HepG2 (cell line): ENCODE data around the gene LEPROT. TPM values are rescaled to one million over a fixed set of nuclear protein-coding genes. Genes with fewer than 3 reads are reported as not detected.

Source experiments
- ATAC-seq: fragments of 200-7000 bp; cut with Tn5 transposase; 3 replicates; pipeline ENCODE4 v1.9.1; 2020; ENCODE audit warnings: mild to moderate bottlenecking, moderate library complexity
- BruUV-seq: library from RNA; stranded (reverse); fragments of 400-500 nt; replicated peaks from 2 replicates; lab custom pipeline; 2021; lab: Mats Ljungman, UMichigan
- CTCF ChIA-PET: fragments of 300-600 bp; formaldehyde crosslinking; extraction: SDS; loops from one replicate; lab custom pipeline; 2021; ENCODE audit warnings: low total read pairs, inconsistent platforms, low intra/inter-chr PET ratio; lab: Yijun Ruan, JAX
- POLR2A ChIA-PET: fragments of 350-600 bp; sonication (Branson Sonifier 250); formaldehyde crosslinking; loops from one replicate; lab custom pipeline; 2020; ENCODE audit warnings: antibody characterized with exemption, inconsistent platforms; lab: Yijun Ruan, JAX
- DNase-seq: peaks from one replicate; pipeline ENCODE4 v3.0.0-alpha.2; 2015; ENCODE audit warnings: low spot score
- FAIRE-seq: peaks from 3 replicates; lab custom pipeline; 2011; peaks lifted over from hg19 to GRCh38; lab: Jason Lieb, UNC
- H2AFZ ChIP-seq: one replicate; pipeline ENCODE4 v1.6.1; 2011; ENCODE audit warnings: low read length, inconsistent platforms
- H3K27ac ChIP-seq: fragments of 300-600 bp; 3 replicates; pipeline ENCODE4 v1.8.0; 2011; ENCODE audit warnings: mixed run types, mild to moderate bottlenecking, mixed read lengths, low read length, inconsistent platforms; ENCODE audit not compliant: insufficient read depth; ENCODE audit errors: extremely low read length
- H3K27me3 ChIP-seq, 2 experiments: fragments of 200-600 bp in 1 of 2; 2 replicates in 1 of 2; 3 replicates in 1 of 2; pipeline versions ENCODE4 v1.6.0 to v1.8.0; 2011; ENCODE audit warnings: low read length in 2 of 2, mild to moderate bottlenecking in 2 of 2, moderate library complexity in 2 of 2, inconsistent platforms in 1 of 2; ENCODE audit not compliant: insufficient read depth in 2 of 2, control insufficient read depth in 1 of 2
- H3K36me3 ChIP-seq, 2 experiments: fragments of 200-600 bp in 1 of 2; replicated peaks in 1 of 2; 2 replicates in 1 of 2; 3 replicates in 1 of 2; pipeline versions ENCODE4 v1.5.1 to v1.8.0; 2011; ENCODE audit warnings: low read length in 2 of 2, inconsistent platforms in 1 of 2; ENCODE audit not compliant: insufficient read depth in 2 of 2, control insufficient read depth in 1 of 2
- H3K4me1 ChIP-seq: 2 replicates; pipeline ENCODE4 v1.5.1; 2012; ENCODE audit warnings: low read length, inconsistent platforms; ENCODE audit not compliant: insufficient read depth
- H3K4me2 ChIP-seq: 2 replicates; pipeline ENCODE4 v1.6.0; 2011; ENCODE audit warnings: low read depth, low read length, inconsistent platforms
- H3K4me3 ChIP-seq, 3 experiments: fragments of 200-600 bp in 1 of 3; sonication (generic), shearing (Covaris generic) in 1 of 3; replicated peaks in 1 of 3; 2 replicates each; pipeline ENCODE4 v1.5.1; 2011 to 2016; ENCODE audit warnings: low read length in 3 of 3, inconsistent platforms in 2 of 3, low read depth in 2 of 3, mild to moderate bottlenecking in 2 of 3, control low read depth in 1 of 3, mixed read lengths in 1 of 3; ENCODE audit not compliant: insufficient read depth in 1 of 3
- H3K79me2 ChIP-seq: one replicate; pipeline ENCODE4 v1.6.1; 2011; ENCODE audit warnings: low read length, inconsistent platforms; ENCODE audit not compliant: insufficient read depth
- H3K9ac ChIP-seq: 2 replicates; pipeline ENCODE4 v1.6.0; 2011; ENCODE audit warnings: mild to moderate bottlenecking, low read depth, low read length, inconsistent platforms; ENCODE audit not compliant: insufficient read depth
- H3K9me3 ChIP-seq: 2 replicates; pipeline ENCODE4 v1.5.1; 2012; ENCODE audit warnings: mild to moderate bottlenecking, low read length
- H4K20me1 ChIP-seq: 2 replicates; pipeline ENCODE4 v1.6.0; 2011; ENCODE audit warnings: inconsistent platforms, mild to moderate bottlenecking, low read length, moderate library complexity; ENCODE audit not compliant: insufficient read depth
- HMGXB4 ChIP-seq, 2 experiments: sonication (generic) in 1 of 2; formaldehyde crosslinking in 1 of 2; IDR thresholded peaks; 2 replicates each; pipeline versions ENCODE4 v1.4.0 to v1.6.1; 2018 to 2020; ENCODE audit warnings: missing genetic modification reagents in 2 of 2, borderline replicate concordance in 1 of 2, low read depth in 1 of 2, mild to moderate bottlenecking in 1 of 2, missing biosample characterization in 1 of 2
- NR0B2 ChIP-seq: sonication (generic); formaldehyde crosslinking; IDR thresholded peaks from 2 replicates; pipeline ENCODE4 v1.4.0; 2020; ENCODE audit warnings: mild to moderate bottlenecking, missing genetic modification reagents
- TBP ChIP-seq: sonication (generic); formaldehyde crosslinking; IDR thresholded peaks from 2 replicates; pipeline ENCODE4 v1.5.0; 2020; ENCODE audit warnings: missing genetic modification reagents
- ZFAT ChIP-seq: sonication (generic); formaldehyde crosslinking; conservative IDR thresholded peaks from 2 replicates; pipeline ENCODE4 v1.8.1; 2023; ENCODE audit warnings: missing genetic modification reagents, inconsistent platforms
- ZNF207 ChIP-seq: fragments of 450-650 bp; IDR thresholded peaks from 2 replicates; pipeline ENCODE4 v1.6.1; 2016; ENCODE audit warnings: antibody characterized with exemption, borderline replicate concordance
- ZNF350 ChIP-seq: sonication (generic); formaldehyde crosslinking; IDR thresholded peaks from 2 replicates; pipeline ENCODE4 v1.4.0; 2020; ENCODE audit warnings: mild to moderate bottlenecking, low read depth, missing genetic modification reagents, borderline replicate concordance
- ZNF564 ChIP-seq: sonication (generic); formaldehyde crosslinking; IDR thresholded peaks from 2 replicates; pipeline ENCODE4 v1.8.1; 2023; ENCODE audit warnings: mild to moderate bottlenecking, missing genetic modification reagents
- ZNF746 ChIP-seq: sonication (generic); formaldehyde crosslinking; IDR thresholded peaks from 2 replicates; pipeline ENCODE4 v1.8.0; 2022; ENCODE audit warnings: mild to moderate bottlenecking, missing genetic modification reagents
- WGBS: methylation state at CpG from one replicate; pipeline ENCODE4 v1.1.6; 2017; ENCODE audit warnings: low lambda C conversion rate; 5-methylcytosine and 5-hydroxymethylcytosine counted together
- in situ Hi-C: cut with HindIII; loops from 2 replicates; pipeline ENCODE4 v1.10.0; 2017; ENCODE audit warnings: low pct_unique_long_range_greater_than_20kb; ENCODE audit not compliant: extremely low pct_ligation_motif_present
- intact Hi-C: fragments of 100-400 bp; cut with micrococcal nuclease; formaldehyde crosslinking; loops from one replicate; pipeline ENCODE4 v1.10.0; 2022; ENCODE audit not compliant: unreplicated experiment
- polyA plus RNA-seq, 8 experiments: library from polyadenylated mRNA; depleted of rRNA in 3 of 8; stranded (reverse) in 7 of 8; unstranded in 1 of 8; fragments of >200 nt; fragmentation: Illumina TruSeq in 4 of 8; extraction: Trizol in 4 of 8; gene quantifications; 2 replicates each; pipeline versions ENCODE4 v1.2.1 to v1.2.3, GENCODE V29; 2011 to 2016; ENCODE audit warnings: low read depth in 4 of 8, missing spikeins in 1 of 8, mixed read lengths in 1 of 8; ENCODE audit not compliant: insufficient read depth in 1 of 8
- total RNA-seq, 5 experiments: library from RNA; depleted of rRNA; stranded (reverse); fragments of >200 nt; fragmentation: Illumina TruSeq; extraction: Trizol; gene quantifications; 2 replicates each; pipeline ENCODE4 v1.2.3, GENCODE V29; 2016; ENCODE audit warnings: low read depth in 1 of 5

LEPROT gene
- total and polyA plus RNA-seq, 2 of the 13 experiments (the other 11 are each of a cell fraction or from before 2014, with no cell fraction given), result 36.8 to 51.4 TPM

- no peaks in the 10 kb centered on the region for H3K9me3 ChIP-seq
- no peaks in the 10 kb centered on the region for H3K27me3 ChIP-seq
- H4K20me1 ChIP-seq, result no peaks in the 10 kb centered on the region
- BruUV-seq, result no TSS peak
- ATAC-seq (no peak), DNase-seq (no peak), FAIRE-seq (no peak)
- TF ChIP-seq ZNF564 (CRISPR knock-in tag) (no peak), ZFAT (CRISPR knock-in tag) (no peak), HMGXB4 (CRISPR knock-in tag; IDR thresholded peaks at IDR 0.05; ENCODE audit: borderline replicate concordance in 1 of 2, low read depth in 1 of 2) (no peak), ZNF350 (CRISPR knock-in tag) (no peak), ZNF746 (CRISPR knock-in tag) (no peak), TBP (CRISPR knock-in tag) (no peak), ZNF207 (no peak), NR0B2 (no peak)
- no peaks in the 10 kb centered on the region for H3K79me2 ChIP-seq
- H3K9ac ChIP-seq, result no peak overlapping the region
- in situ Hi-C loops, result no loop called here
- H3K36me3 ChIP-seq, result no peaks in the 10 kb centered on the region
- no peak overlapping the region for H2AFZ ChIP-seq
- H3K4me3 ChIP-seq, result no peak overlapping the region
- H3K4me2 ChIP-seq, result no peak overlapping the region
- WGBS, result 82% methylated on average over 4 of the region's 4 CpGs
- peaks cover 60% of the 10 kb centered on the region for H3K4me1 ChIP-seq
- H3K27ac ChIP-seq, result no peak overlapping the region
- CTCF ChIA-PET, result no interaction called here
- POLR2A ChIA-PET, result interaction anchor here (1.3 kb wide), 1 partner anchor 12 kb away, joined by 3 read pairs; no protein-coding TSS in a partner anchor
- intact Hi-C loops, result no loop called here
Measured at GRCh38 chr1:65479554-65480204, 59.2 kb downstream of the LEPROT start.
